ENCODE data around the gene CTSE.

CTSE gene

DNA sequence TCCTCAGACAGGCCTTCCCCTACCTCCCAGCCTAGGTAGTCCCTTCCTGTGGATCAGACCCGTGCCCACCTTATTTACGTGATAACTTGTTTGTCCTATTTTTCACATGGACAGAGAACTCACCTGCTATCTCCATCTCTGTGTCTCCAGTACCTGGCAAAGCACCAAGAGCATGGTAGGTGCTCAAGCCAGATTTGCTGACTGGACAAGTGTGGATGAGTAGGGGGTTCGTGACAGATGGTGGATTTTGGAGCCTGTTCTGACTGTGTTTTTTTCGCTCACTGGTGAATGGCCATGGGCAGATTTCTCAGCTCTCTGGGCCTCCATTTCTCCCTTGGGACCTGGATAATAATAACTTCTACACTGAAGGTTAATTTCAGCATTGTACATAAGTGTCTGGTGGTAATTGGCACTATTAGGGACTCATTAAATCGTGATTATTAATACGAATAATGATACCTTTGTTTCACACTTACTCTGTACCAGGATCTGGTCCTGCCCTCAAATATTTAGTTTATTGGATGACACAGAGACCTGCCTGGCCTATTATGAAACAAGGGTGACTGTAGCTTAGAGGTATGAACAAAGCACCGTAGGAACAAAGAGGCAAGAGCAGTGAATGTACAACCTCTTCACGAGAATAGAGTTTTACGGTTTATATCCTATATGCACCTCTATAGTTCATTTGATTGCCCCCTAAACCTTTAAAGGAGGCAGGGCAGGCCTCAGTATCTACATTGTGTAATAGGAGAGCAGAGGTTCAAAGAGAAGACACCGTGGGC lies 56.0 kb downstream of the CTSE start:
- DNase-seq: no peak

DNA sequence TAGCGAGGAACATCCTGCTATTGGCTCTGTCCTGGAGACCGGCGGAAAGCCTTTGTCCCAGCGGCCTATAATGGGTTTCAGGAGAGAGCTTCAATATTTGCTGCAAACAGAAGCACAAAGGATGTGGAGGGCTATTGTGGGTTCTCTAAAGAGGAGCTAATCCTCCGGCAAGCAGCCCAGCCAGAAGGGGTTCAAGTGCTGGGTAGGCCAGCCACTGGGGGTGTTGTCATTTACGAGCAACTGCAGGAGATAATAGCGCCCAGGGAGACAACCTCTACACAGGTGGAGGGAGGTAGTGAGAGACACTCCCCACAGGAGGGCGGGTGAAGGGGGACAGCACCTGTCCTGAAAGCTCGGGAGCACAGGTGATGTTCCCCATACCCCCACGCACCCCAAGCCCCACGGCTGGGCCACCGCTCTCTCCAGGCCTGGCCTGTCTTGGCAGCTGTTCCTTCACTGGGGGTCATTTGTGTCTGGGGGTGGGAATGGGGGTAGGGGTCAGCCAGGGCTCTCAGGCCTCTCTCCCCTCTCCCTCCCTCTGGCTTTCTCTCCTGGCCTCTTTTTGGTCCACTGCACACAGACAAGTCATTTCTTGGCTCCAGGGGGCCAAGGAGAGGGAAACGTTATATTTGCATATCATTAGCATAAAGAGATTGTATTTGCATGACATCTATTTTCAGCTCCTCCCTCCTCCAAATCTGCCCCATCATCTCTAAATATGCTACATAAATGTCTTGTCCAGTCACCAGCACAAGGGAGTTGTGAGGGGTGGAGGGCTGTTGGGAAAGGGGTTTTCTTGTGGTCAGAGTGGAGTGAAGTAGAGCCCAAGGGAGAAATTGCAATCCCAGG lies 58.4 kb downstream of the CTSE start:
- no peak for DNase-seq

DNA sequence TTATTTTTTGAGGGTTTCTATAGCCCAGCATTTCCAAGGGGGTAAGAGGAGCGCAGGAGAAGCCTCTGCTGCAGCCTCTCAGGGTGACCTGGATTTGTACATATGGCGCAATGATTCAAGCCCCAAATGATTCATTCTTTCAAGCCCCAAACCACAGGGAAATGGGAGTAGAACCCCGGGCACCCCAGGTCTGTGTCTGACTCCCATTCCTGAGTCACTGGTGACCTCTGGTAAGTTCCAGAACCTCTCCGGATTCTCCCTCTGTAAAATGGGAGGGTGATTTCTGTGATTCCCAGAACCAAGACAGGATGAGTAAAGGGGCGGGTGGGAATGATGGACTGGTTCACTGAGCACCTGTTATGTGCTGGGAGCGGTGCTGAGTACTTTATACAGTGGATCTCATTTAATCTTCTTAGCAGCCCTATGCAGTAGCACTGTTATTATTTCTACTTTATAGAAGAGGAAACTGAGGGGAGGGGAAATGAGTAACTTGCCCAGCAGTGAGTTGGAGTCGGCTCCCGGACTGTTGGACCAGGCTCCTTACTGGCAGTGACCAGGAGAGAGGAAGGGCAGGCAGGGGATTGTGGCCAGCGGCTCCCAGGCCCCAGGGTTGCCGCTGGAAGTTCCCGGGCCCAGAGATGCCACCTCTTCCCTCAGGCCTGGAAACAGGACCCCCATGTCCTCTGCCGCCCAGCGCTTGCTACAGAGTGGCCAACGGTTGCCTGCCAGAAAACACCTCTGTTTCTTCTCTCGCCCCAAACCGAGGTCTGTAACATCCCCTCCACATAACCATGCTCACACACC lies 60.1 kb downstream of the CTSE start:
- no peak for DNase-seq

GRCh38 chr1:205962821-205963221 lies 60.9 kb downstream of the CTSE start:
- no peak for DNase-seq

GRCh38 chr1:205961991-205962820 lies 61.5 kb downstream of the CTSE start:
- DNase-seq: no peak

DNA sequence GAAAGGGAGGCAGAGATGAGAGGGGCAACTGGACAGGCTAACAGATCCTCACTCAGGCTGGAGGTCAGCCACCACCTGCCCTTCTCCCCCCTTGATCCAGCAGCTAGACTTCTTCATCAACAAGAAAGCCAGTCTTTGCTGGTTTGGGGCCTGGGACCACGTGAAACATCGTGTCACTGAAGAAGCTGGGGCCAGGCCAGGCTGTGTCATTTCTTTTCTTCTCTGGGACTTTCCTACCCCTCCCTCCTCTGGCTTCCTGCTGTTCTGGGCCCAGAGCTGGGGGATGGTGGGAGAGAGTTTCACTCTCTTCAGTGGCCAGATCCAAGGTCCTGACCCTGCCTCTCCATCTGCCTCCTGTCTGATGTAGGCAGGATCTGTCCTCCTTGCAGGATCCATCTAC lies 62.3 kb downstream of the CTSE start:
- no peak for DNase-seq

DNA sequence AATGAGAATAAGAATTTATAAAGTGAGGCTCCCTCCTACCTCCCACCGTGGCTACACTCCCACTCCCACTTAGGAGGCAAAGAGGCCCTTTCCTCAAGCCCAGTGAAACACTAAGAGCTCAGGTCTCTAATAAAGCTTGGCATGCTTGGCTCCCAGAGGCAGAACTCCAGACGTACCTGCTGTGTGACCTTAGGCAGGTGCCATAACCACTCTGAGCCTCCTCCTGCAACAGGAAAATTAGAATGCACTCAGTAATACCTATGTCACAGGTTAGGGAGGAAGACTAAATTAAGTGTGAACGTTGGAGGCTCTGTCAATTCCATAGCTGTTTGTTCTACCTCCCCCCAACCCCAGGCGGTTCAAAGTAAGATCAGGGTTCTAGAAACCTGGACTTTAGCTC lies 63.9 kb downstream of the CTSE start:
- no peak for DNase-seq
